ENCODE results near the gene WDR64. TPM values are rescaled to one million over a fixed set of nuclear protein-coding genes. Genes with fewer than 3 reads are reported as not detected.

The WDR64 gene
- polyA plus RNA-seq, 1 donor from 2014 or later, result 0.21 TPM

- H3K27ac ChIP-seq (ENCODE audit: low read length), result no peak overlapping the region
- no peaks in the 10 kb centered on the region for H3K36me3 ChIP-seq (ENCODE audit: insufficient read depth, low read length)
- no peaks in the 10 kb centered on the region for H3K27me3 ChIP-seq (ENCODE audit: insufficient read depth, low read depth, low read length)
- TF ChIP-seq TAF1 (IDR thresholded peaks at IDR 0.05; ENCODE audit: low read depth), result no peak
- no peak for TF ChIP-seq REST (IDR thresholded peaks at IDR 0.05; ENCODE audit: borderline replicate concordance)
- no peak for TF ChIP-seq CTCF (IDR thresholded peaks at IDR 0.05; ENCODE audit: poor library complexity, severe bottlenecking)
- H3K9me3 ChIP-seq (ENCODE audit: low read length), result no peaks in the 10 kb centered on the region
- H3K9ac ChIP-seq (ENCODE audit: low read length), result no peak overlapping the region
- no peak overlapping the region for H3K4me3 ChIP-seq (ENCODE audit: low read length)
- no peak overlapping the region for H3K4me2 ChIP-seq (ENCODE audit: low read length)
- no peak overlapping the region for H2AFZ ChIP-seq (ENCODE audit: low read depth, low read length)
- no peaks in the 10 kb centered on the region for H3K9me2 ChIP-seq (ENCODE audit: insufficient read depth, low read length)
- H3F3A ChIP-seq (ENCODE audit: insufficient read depth, low read length, poor library complexity, severe bottlenecking), result no peaks in the 10 kb centered on the region
- no peaks in the 10 kb centered on the region for H3K79me2 ChIP-seq (replicated peaks; ENCODE audit: insufficient read depth, low read length)
- H4K20me1 ChIP-seq (ENCODE audit: insufficient read depth), result no peaks in the 10 kb centered on the region
Observed at GRCh38 chr1:241707442-241707841, 55.4 kb downstream of the WDR64 start.

GRCh38 chr1:241711326-241711725 is 59.2 kb downstream of the WDR64 start:
- no peak overlapping the region for H3K27ac ChIP-seq (ENCODE audit: low read length)
- H3F3A ChIP-seq (ENCODE audit: insufficient read depth, low read length, poor library complexity, severe bottlenecking), result no peaks in the 10 kb centered on the region
- no peaks in the 10 kb centered on the region for H3K9me3 ChIP-seq (ENCODE audit: low read length)
- H2AFZ ChIP-seq (ENCODE audit: low read depth, low read length), result no peak overlapping the region
- H3K9me2 ChIP-seq (ENCODE audit: insufficient read depth, low read length), result no peaks in the 10 kb centered on the region
- H3K79me2 ChIP-seq (replicated peaks; ENCODE audit: insufficient read depth, low read length), result no peaks in the 10 kb centered on the region
- H3K4me2 ChIP-seq (ENCODE audit: low read length), result no peak overlapping the region
- no peak overlapping the region for H3K4me3 ChIP-seq (ENCODE audit: low read length)
- no peak overlapping the region for H3K9ac ChIP-seq (ENCODE audit: low read length)
- no peak for TF ChIP-seq EP300 (conservative IDR thresholded peaks at IDR 0.05; ENCODE audit: poor library complexity, severe bottlenecking)
- no peak for TF ChIP-seq REST (IDR thresholded peaks at IDR 0.05; ENCODE audit: borderline replicate concordance)
- TF ChIP-seq SMC3 (conservative IDR thresholded peaks at IDR 0.05; ENCODE audit: poor library complexity), result no peak
- no peak for TF ChIP-seq POLR2AphosphoS5 (IDR thresholded peaks at IDR 0.05)
- no peak for TF ChIP-seq TAF1 (IDR thresholded peaks at IDR 0.05; ENCODE audit: low read depth)
- TF ChIP-seq RAD21 (conservative IDR thresholded peaks at IDR 0.05), result no peak
- TF ChIP-seq EZH2 (IDR thresholded peaks at IDR 0.05; ENCODE audit: borderline replicate concordance, insufficient read depth, low read length, poor library complexity, severe bottlenecking), result no peak
- no peak for TF ChIP-seq CTCF (IDR thresholded peaks at IDR 0.05; ENCODE audit: poor library complexity, severe bottlenecking)
- no peak for TF ChIP-seq MXI1 (conservative IDR thresholded peaks at IDR 0.05; ENCODE audit: poor library complexity, severe bottlenecking)
- no peaks in the 10 kb centered on the region for H3K27me3 ChIP-seq (ENCODE audit: insufficient read depth, low read depth, low read length)
- no peaks in the 10 kb centered on the region for H4K20me1 ChIP-seq (ENCODE audit: insufficient read depth)
- H3K36me3 ChIP-seq (ENCODE audit: insufficient read depth, low read length), result no peaks in the 10 kb centered on the region

Measured in neural cell (in vitro differentiated cells).